NCI-H69 (cell line): Measurements from ENCODE around the gene CDKAL1.
"Not testable (repeated sequence)": the region's sequence is repeated elsewhere in the genome, so short reads cannot be mapped to it uniquely, and the experiment has no call there.

Source experiments
- DNase-seq: peaks from one replicate; lab custom pipeline; 2025; lab: John Stamatoyannopoulos, UW

CDKAL1 gene

DNA sequence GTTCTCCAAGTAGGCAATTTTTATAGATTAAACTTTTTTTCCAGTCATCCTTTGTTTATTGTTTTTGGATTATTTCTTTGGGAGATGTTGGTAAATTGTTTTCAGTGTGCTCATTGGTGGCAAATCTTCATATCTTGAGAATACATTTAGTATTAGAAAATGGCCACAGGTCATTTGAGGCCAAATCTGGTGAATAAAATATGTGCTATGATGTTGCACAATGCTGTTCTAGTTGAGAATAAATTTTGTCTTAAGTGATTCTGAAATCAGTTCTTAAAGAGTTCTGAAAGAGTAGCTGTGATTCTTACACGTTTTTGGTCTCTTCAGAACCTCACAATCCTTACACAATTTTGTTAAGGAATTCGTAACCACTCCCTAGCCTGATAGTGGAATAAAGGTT, 20.1 kb downstream of the CDKAL1 start:
- DNase-seq, result no peak

- no peak for DNase-seq
These were observed 20.6 kb downstream of the CDKAL1 start for GRCh38 chr6:20554817-20555216.

GRCh38 chr6:20559924-20560551, 25.8 kb downstream of the CDKAL1 start:
- peak; percentile 69 for DNase-seq

DNA sequence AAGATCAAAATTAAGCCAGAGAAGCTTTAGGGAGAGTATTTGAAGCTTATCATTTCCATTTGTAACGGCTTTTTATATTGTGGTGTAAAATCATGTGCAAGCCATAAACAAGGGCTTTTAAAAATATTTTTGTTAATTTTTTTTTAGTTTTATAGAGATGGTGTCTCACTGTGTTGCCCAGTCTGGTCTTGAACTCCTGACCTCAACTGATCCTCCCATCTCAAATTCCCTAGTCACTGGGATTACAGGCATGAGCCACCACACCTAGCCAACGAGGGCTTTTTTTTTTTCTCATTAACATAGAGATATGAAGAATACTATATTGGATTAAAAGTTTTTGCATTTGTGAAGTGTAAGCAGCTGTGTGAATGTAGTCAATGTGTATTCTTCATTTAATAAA, 29.1 kb downstream of the CDKAL1 start:
- no peak for DNase-seq

DNA sequence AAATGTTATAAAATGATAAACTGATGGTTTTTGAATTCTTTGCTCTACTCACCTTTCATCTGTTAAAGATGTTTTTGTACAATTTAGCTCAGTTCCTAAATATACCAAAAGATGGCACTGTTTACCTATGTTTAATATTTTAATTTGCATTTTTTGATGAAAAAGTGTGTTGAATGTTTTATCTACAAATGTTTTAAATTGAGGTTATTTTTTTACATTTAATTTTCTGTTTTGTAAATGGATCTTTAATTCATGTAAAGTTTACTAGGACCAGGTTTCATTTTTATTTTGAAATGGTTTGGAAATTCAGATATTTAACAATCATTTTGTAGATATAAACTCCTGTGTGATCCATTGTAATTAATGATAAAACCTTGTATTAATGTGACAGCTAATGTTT, 30.0 kb downstream of the CDKAL1 start:
- peak; percentile 52 for DNase-seq

- peak; percentile 76 for DNase-seq
These were observed 30.5 kb downstream of the CDKAL1 start for GRCh38 chr6:20564777-20565176.

DNA sequence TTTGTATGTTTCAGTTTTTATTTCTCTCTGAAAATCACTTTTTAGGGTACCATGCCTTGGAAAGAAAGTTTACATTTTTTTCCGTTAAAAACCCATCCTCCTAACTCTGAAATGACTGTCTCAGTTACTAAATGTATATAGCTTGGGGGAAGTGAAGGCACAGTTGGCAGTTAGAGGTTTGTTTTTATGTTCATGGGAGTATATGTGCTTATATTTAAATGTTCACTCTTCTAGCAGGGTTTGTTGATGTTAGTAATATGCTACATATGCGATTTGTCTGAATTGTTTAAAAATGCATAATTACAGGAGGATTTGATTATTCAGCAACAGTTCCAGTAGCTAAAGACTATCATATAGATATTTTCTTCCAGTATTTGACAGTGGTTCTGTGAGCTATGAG, 31.1 kb downstream of the CDKAL1 start:
- no peak for DNase-seq

- DNase-seq, result peak; percentile 32
These were observed 31.9 kb downstream of the CDKAL1 start for GRCh38 chr6:20566109-20566508.

GRCh38 chr6:20569000-20569610, 34.8 kb downstream of the CDKAL1 start:
- peak; percentile 68 for DNase-seq

DNA sequence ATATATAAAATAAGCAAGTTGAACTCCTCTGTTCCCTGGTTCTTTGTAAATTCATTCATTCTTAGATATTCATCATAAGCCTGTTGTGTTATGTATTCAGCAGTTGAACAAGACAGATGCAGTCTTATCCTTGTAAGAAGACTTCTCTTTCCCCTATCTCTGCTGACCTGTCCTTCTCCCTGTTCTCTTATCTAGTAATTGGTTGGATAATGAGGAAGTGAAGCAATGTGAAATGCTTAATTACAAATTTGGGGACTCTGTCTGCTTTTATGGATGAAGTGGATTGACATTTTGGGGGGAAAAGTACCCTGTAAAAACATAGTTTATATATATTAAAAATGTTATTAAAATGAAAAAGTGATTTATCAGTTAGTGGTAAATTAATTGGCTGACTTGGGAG, 37.0 kb downstream of the CDKAL1 start:
- no peak for DNase-seq

DNA sequence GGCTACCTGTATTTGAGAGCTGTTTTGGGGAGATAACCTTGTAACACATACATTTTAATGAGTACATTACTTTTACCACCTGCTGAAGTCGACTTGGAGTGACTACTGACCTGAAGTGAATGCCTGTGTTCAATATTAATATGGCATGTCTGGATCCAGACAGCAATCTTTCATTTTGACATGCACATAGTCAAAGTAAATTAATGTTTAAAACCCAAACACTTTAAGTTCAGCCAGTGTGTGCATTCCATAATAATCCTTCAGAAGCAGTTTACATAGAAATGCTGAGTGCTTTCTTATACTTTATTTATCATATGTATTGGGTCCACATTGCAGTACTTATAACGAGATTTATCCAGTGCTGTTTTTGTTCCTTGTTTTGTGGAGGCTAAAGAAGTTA, 38.0 kb downstream of the CDKAL1 start:
- peak; percentile 84 for DNase-seq

DNA sequence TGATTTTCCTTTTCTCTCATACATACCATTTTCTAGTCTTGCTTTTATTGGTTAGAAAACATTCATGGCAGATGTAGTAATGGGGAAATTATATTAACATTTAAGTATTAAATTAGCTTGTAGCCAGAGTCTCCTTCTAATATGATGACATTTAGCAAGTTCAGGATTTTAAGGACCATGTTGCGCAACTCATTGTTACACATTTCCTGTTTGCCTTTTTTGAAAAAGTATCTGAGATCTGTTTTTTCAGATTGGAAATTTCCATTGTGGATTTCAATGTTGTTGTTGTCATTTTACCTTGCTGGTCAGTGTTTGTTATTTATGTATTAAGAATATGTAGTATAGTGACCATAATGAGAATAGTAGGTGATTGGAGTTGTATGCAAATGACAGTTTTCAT, 38.7 kb downstream of the CDKAL1 start:
- DNase-seq, result peak; percentile 53

DNA sequence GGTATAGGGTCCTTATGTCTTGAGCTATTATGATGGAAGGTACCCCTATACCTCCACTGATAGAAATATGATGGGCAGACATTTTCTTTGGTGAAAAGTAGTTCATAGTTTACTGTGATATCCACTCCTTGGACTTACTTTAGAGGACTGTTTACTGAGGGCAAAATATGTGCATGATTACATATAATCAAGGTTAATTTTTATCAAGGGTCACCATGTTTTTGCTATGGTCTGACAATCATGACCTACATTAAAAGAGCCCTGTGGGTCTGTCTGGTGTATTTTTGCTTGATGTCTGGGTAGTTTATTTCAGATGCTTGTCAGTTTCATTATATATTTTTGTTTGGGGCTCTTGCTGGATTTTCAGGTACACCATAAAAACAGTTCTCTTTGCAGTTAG, 40.1 kb downstream of the CDKAL1 start:
- DNase-seq, result peak; percentile 56

GRCh38 chr6:20575125-20575524, 40.9 kb downstream of the CDKAL1 start:
- DNase-seq, result peak; percentile 82

DNA sequence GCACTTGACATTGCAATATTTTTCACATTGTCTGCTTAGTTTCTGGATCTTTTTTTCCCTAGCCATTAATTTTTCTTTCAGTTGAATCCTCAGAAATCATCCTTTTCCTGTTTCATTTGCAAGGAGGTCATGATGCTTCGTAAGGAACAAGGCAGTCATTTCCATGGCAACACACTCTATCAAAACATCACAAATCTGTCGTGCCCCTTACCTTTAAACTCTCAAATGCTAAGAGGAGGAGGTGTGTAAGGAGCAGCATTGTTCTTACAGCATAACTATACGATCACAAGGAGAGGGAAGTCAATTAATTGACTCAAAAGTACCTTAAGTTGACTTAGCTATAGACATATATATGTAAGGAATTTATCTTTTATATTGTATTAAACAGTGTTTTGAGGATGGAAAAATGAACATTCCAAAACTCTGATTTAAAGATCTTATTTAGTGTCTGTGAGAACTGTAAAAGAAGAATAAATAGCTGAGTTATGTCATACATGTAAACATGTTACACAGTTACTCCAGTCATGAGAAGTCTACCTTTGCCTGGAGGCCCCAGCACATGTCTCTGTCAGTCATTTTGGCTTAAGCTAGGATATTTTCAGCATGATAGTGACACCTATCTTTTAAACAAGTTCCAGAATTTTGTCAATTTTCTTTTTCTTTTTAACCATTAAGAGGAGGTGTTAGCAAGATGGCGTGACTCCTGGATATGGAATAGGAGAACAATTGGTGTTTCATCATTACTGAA, 41.6 kb downstream of the CDKAL1 start:
- peak; percentile 82 for DNase-seq

DNA sequence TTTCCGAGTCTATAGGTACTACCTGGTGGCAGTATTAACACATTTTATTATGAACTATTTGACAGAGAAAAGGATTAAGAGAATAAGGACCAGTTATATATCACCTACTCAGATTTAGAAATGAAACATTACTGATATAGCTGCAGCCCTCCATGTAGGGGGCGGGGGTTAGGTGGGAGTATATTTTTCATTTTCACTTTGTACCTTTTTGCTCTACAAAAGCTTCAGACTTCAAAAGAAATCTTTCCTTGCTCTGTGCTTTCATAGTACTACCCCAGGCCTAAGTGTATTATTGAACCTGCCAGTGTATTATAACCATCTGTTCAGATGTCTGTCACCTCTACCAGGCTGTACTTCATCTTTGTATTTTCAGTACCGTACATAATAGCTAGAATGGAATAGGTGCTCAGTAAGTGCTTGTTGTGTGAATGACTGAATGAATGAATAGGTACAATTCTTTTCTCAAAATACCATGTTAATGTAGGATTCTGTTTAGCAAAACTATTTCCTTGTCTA, 43.0 kb downstream of the CDKAL1 start:
- DNase-seq, result peak; percentile 83

- no peak for DNase-seq
These were observed 46.8 kb downstream of the CDKAL1 start for GRCh38 chr6:20581070-20581469.

- peak; percentile 53 for DNase-seq
These were observed 48.6 kb downstream of the CDKAL1 start for GRCh38 chr6:20582586-20583443.

DNA sequence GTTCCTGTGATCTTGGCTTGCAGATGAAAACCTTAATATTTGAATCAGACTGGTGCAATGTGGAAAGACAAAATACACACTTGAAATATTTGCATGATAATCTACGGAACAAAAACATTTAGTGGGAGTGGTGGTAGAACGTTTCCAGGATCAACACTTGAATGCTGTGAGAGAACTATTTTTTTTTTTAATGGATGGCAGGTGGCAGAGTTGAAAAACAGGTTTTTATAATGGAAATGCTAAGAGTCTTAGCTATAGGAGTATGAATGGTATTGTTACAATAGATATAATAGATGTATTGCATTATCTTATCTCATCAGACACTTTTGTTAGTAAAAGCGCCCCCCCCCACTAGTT, 49.2 kb downstream of the CDKAL1 start:
- no peak for DNase-seq

DNA sequence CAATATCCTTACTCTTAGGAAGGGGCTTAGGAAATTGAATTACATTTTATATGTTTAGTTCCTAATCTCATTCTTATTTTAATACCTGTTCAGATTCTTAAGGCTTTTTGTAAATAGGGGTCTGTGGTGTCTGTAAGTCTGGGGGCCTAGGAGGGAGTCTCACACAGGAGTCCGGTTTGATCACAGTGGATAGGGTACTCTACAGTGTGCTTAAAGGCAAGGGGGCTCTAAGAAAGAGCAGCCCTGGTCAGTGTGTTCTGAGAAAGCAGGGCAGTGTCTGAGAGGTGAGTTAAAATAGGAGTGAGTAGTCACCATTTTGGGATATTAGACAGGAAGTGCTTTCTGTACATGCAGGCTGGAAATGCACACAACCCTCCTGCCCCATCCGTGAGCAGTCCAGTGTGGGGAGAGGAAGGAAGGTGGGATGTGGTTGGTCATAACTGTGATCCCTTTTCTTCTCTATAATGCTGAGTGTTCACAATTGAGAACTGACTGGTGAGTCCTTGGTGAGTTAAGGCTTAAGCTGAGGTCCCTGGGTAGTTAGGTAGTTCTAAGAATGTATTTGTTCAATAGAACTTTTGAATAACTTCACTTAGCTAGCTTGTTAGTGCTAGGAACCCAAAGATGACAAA, 50.0 kb downstream of the CDKAL1 start:
- DNase-seq, result peak; percentile 49

DNA sequence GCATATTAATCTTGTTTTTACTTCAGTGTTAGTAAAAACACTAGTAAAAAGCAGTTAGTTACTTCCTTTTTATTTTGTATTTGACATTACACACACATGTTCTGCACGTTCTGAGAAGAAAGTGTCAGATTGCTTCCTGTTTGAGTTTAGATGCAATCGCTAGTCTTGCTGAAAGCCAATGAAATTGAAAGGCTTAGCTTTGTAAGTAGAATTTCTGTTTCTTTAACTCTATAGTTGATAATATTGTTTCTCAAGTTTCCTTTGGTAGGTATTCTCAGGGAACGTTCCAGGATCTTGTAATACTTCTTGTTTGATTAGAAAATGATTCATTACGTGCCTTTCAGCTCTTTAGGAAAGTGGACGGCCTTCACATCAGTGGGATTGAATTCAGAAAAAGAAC, 55.0 kb downstream of the CDKAL1 start:
- DNase-seq, result no peak

DNA sequence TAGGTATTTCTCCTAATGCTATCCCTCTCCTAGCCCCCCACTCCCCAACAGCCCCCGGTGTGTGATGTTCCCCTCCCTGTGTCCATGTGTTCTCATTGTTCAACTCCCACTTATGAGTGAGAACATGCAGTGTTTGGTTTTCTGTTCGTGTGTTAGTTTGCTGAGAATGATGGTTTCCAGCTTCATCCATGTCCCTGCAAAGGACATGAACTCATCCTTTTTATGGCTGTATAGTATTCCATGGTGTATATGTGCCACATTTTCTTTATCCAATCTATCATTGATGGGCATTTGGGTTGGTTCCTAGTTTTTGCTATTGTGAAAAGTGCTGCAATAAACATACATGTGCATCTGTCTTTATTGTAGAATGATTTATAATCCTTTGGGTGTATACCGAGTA, 56.2 kb downstream of the CDKAL1 start:
- DNase-seq, result not testable (repeated sequence)
